Measurements from ENCODE around the gene ALDH1A2. TPM values are rescaled to one million over a fixed set of nuclear protein-coding genes. Genes with fewer than 3 reads are reported as not detected.

The ALDH1A2 gene
- total RNA-seq (2022; extraction: Qiagen RNA extraction): 0.15 to 0.36 TPM (median 0.15 TPM) in 5 replicates

GRCh38 chr15:58065445-58066041, at the start of gene ALDH1A2:
Gene ALDH1A2 (minus strand): TSS chr15:58065711. CDS start chr15:58065650, 61 bp downstream.

Other genes with a start within 250 kb of the ALDH1A2 start
- 0.03 to 0.05 TPM (median 0.05 TPM) in 4 of 5 replicates, not detected in the other for gene AQP9, start 72.7 kb upstream of the ALDH1A2 start, total RNA-seq (2022; extraction: Qiagen RNA extraction)

All from A549 treated with dexamethasone at 1 μM for 4 hours (cell line).